Smooth muscle cell (in vitro differentiated cells): Measurements from ENCODE around the gene GRHL1. TPM values are rescaled to one million over a fixed set of nuclear protein-coding genes. Genes with fewer than 3 reads are reported as not detected.

Source experiments
- DNase-seq: peaks from one replicate; lab custom pipeline; 2025; ENCODE audit not compliant: unreplicated experiment; lab: John Stamatoyannopoulos, UW
- H2AFZ ChIP-seq: fragments of 200-600 bp; sonication (generic); 2 replicates; pipeline ENCODE4 v1.6.0; 2016; ENCODE audit warnings: antibody characterized with exemption, low read depth, mild to moderate bottlenecking
- H3F3A ChIP-seq: fragments of 200-600 bp; sonication (generic); 2 replicates; pipeline ENCODE4 v1.6.0; 2017; ENCODE audit warnings: antibody characterized with exemption, low read depth
- H3K27ac ChIP-seq: fragments of 200-600 bp; sonication (generic); 2 replicates; pipeline ENCODE4 v1.5.1; 2016; ENCODE audit warnings: low read depth, mild to moderate bottlenecking
- H3K27me3 ChIP-seq: fragments of 200-600 bp; sonication (generic); 2 replicates; pipeline ENCODE4 v1.6.1; 2016; ENCODE audit warnings: low read depth, mild to moderate bottlenecking
- H3K36me3 ChIP-seq: fragments of 200-600 bp; sonication (generic); 2 replicates; pipeline ENCODE4 v1.5.1; 2016; ENCODE audit warnings: low read depth
- H3K4me1 ChIP-seq: fragments of 200-600 bp; sonication (generic); 2 replicates; pipeline ENCODE4 v1.5.1; 2016; ENCODE audit warnings: low read depth
- H3K4me2 ChIP-seq: fragments of 200-600 bp; sonication (generic); 2 replicates; pipeline ENCODE4 v1.6.0; 2016; ENCODE audit warnings: mild to moderate bottlenecking
- H3K4me3 ChIP-seq: fragments of 200-600 bp; sonication (generic); 2 replicates; pipeline ENCODE4 v1.5.1; 2016; ENCODE audit warnings: mild to moderate bottlenecking
- H3K79me2 ChIP-seq: fragments of 200-600 bp; sonication (generic); 2 replicates; pipeline ENCODE4 v1.6.0; 2016; ENCODE audit warnings: low read depth, mild to moderate bottlenecking
- H3K9ac ChIP-seq: fragments of 200-600 bp; sonication (generic); 2 replicates; pipeline ENCODE4 v1.6.0; 2016; ENCODE audit warnings: low read depth
- H3K9me3 ChIP-seq: fragments of 200-600 bp; sonication (generic); replicated peaks from 2 replicates; pipeline ENCODE4 v1.5.1; 2016; ENCODE audit warnings: low read depth
- H4K20me1 ChIP-seq: fragments of 200-600 bp; sonication (generic); 2 replicates; pipeline ENCODE4 v1.6.0; 2016; ENCODE audit warnings: low read depth
- WGBS: methylation state at CpG from one replicate; pipeline ENCODE4 v1.1.7; 2016; ENCODE audit warnings: low lambda C conversion rate; 5-methylcytosine and 5-hydroxymethylcytosine counted together
- polyA plus RNA-seq: library from polyadenylated mRNA; unstranded; fragments of >200 nt; fragmentation: Nextera tagmentation; extraction: Ambion mirVana; gene quantifications from 2 replicates; pipeline ENCODE4 v1.2.1, GENCODE V29; 2016
- total RNA-seq: library from RNA; depleted of rRNA; stranded (reverse); fragments of >200 nt; gene quantifications from 2 replicates; pipeline ENCODE4 v1.2.3, GENCODE V29; 2014
- TF ChIP-seq, protein P1 (sequence below): fragments of 200-600 bp; sonication (generic); IDR thresholded peaks from 2 replicates; pipeline ENCODE4 v1.5.1; 2017; ENCODE audit warnings: borderline replicate concordance, mild to moderate bottlenecking, antibody characterized with exemption; ENCODE audit not compliant: insufficient read depth, poor library complexity, severe bottlenecking

GRHL1 gene
- total and polyA plus RNA-seq, 2 experiments from 2014 or later, result 2.0 to 26.8 TPM

- H3K4me3 ChIP-seq, result peak within 1 kb of the TSS; percentile 61
- DNase-seq, result peak; percentile 68
- no peaks in the 10 kb centered on the region for H3K79me2 ChIP-seq
- H3K27me3 ChIP-seq, result no peaks in the 10 kb centered on the region
- H3K9ac ChIP-seq, result peak within 1 kb of the TSS; percentile 75
- TF ChIP-seq, protein P1, sequence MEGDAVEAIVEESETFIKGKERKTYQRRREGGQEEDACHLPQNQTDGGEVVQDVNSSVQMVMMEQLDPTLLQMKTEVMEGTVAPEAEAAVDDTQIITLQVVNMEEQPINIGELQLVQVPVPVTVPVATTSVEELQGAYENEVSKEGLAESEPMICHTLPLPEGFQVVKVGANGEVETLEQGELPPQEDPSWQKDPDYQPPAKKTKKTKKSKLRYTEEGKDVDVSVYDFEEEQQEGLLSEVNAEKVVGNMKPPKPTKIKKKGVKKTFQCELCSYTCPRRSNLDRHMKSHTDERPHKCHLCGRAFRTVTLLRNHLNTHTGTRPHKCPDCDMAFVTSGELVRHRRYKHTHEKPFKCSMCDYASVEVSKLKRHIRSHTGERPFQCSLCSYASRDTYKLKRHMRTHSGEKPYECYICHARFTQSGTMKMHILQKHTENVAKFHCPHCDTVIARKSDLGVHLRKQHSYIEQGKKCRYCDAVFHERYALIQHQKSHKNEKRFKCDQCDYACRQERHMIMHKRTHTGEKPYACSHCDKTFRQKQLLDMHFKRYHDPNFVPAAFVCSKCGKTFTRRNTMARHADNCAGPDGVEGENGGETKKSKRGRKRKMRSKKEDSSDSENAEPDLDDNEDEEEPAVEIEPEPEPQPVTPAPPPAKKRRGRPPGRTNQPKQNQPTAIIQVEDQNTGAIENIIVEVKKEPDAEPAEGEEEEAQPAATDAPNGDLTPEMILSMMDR, result no peak
- WGBS, result under 1% methylated on average over 49 of the region's 104 CpGs
- peaks cover 23% of the 10 kb centered on the region for H4K20me1 ChIP-seq
- H3K4me1 ChIP-seq, result peaks cover 9% of the 10 kb centered on the region
- no peaks in the 10 kb centered on the region for H3K36me3 ChIP-seq
- peaks cover 17% of the 10 kb centered on the region for H3F3A ChIP-seq
- no peaks in the 10 kb centered on the region for H3K9me3 ChIP-seq
- peak within 1 kb of the TSS; percentile 89 for H3K4me2 ChIP-seq
- peak within 1 kb of the TSS; percentile 78 for H3K27ac ChIP-seq
- H2AFZ ChIP-seq, result peak within 1 kb of the TSS; percentile 82
These were observed 91.9 kb downstream of the GRHL1 start, which contains the start of gene KLF11 for GRCh38 chr2:10043256-10043905. Gene KLF11, plus strand, starts transcription at chr2:10043550. Its CDS starts 167 bp downstream, at chr2:10043717.

GRCh38 chr2:10043906-10044601 is 92.6 kb downstream of the GRHL1 start:
- WGBS, result 49% methylated on average over 33 of the region's 90 CpGs
- peaks cover 2% of the 10 kb centered on the region for H3K79me2 ChIP-seq
- peaks cover 17% of the 10 kb centered on the region for H3F3A ChIP-seq
- no peaks in the 10 kb centered on the region for H3K9me3 ChIP-seq
- peak overlapping the region; percentile 61 for H3K4me3 ChIP-seq
- no peak overlapping the region for H2AFZ ChIP-seq
- peaks cover 9% of the 10 kb centered on the region for H3K4me1 ChIP-seq
- H3K9ac ChIP-seq, result peak overlapping the region; percentile 11
- H3K27me3 ChIP-seq, result no peaks in the 10 kb centered on the region
- H3K36me3 ChIP-seq, result no peaks in the 10 kb centered on the region
- H3K27ac ChIP-seq, result peak overlapping the region; percentile 74
- H3K4me2 ChIP-seq, result peak overlapping the region; percentile 89
- H4K20me1 ChIP-seq, result peaks cover 25% of the 10 kb centered on the region
- peak; percentile 84 for DNase-seq
- TF ChIP-seq, protein P1, result no peak

DNA sequence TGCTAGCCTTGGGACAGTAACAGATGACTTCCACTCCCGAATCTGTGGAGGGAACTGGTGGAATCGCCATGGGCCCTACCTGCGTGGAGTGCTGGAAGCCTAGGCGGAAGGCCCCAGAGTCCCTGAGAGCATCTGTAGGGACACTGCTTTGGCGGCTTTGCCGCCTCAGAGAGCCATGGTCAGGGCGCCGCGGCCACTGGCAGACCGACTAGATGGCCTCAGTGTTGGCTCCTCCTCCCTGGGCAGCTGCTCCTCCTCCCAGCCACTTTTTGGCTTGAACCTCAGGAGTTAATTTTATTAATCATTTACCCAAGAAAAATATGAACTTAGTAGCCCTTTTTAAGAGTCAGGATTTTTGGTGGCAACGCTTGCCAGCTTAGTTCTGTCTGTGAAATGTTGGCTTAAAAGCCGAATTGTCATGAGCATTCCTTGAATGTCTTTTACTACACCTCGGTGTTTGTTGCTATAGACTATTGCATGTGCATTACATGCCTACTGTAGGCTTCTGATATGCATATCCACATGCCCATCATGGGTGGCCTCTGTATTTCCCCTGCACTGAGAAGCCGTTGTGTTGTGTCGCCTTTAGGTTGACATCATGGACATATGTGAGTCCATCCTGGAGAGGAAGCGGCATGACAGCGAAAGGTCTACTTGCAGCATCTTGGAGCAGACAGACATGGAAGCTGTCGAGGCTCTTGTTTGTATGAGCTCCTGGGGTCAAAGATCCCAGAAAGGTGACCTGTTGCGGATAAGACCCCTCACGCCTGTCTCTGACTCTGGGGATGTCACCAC is 94.3 kb downstream of the GRHL1 start:
- DNase-seq, result no peak
- no peak overlapping the region for H3K4me2 ChIP-seq
- H3K9me3 ChIP-seq, result no peaks in the 10 kb centered on the region
- H3F3A ChIP-seq, result peaks cover 17% of the 10 kb centered on the region
- H2AFZ ChIP-seq, result no peak overlapping the region
- H3K4me1 ChIP-seq, result peaks cover 9% of the 10 kb centered on the region
- TF ChIP-seq, protein P1, result no peak
- H3K36me3 ChIP-seq, result no peaks in the 10 kb centered on the region
- H3K4me3 ChIP-seq, result no peak overlapping the region
- no peak overlapping the region for H3K9ac ChIP-seq
- peaks cover 9% of the 10 kb centered on the region for H3K79me2 ChIP-seq
- WGBS, result 94% methylated on average over 20 of the region's 20 CpGs
- H3K27ac ChIP-seq, result no peak overlapping the region
- no peaks in the 10 kb centered on the region for H3K27me3 ChIP-seq
- H4K20me1 ChIP-seq, result peaks cover 30% of the 10 kb centered on the region
